Suprapubic skin (tissue), 4 donors: Measurements from ENCODE around the gene JOSD1. TPM values are rescaled to one million over a fixed set of nuclear protein-coding genes. Genes with fewer than 3 reads are reported as not detected.
"Not testable (repeated sequence)": the region's sequence is repeated elsewhere in the genome, so short reads cannot be mapped to it uniquely, and the experiment has no call there.

Experiments used
- DNase-seq, 2 donors: peaks; one replicate each; pipeline ENCODE4 v3.0.0-alpha.2; 2019; ENCODE audit warnings: low spot score in 2 of 2
- H3K27ac ChIP-seq: fragments of 200-600 bp; sonication (generic); one replicate; pipeline ENCODE4 v1.5.1; 2019
- H3K27me3 ChIP-seq: fragments of 200-600 bp; sonication (generic); one replicate; pipeline ENCODE4 v1.5.1; 2019
- H3K36me3 ChIP-seq: fragments of 200-600 bp; sonication (generic); one replicate; pipeline ENCODE4 v1.5.1; 2019
- H3K4me1 ChIP-seq: fragments of 200-600 bp; sonication (generic); one replicate; pipeline ENCODE4 v1.5.1; 2019
- H3K4me3 ChIP-seq: fragments of 200-600 bp; sonication (generic); one replicate; pipeline ENCODE4 v1.5.1; 2019; ENCODE audit warnings: mild to moderate bottlenecking
- H3K9me3 ChIP-seq: fragments of 200-600 bp; sonication (generic); one replicate; pipeline ENCODE4 v1.5.1; 2019
- EP300 ChIP-seq: sonication (generic); formaldehyde crosslinking; IDR thresholded peaks from one replicate; pipeline ENCODE4 v1.6.1; 2017; ENCODE audit warnings: antibody characterized with exemption
- POLR2A ChIP-seq, 2 donors: fragments of 450-650 bp; IDR thresholded peaks; one replicate each; pipeline ENCODE4 v1.6.1; 2017; ENCODE audit warnings: antibody characterized with exemption in 2 of 2, mild to moderate bottlenecking in 2 of 2, moderate library complexity in 2 of 2
- POLR2AphosphoS5 ChIP-seq, 3 donors: sonication (generic); formaldehyde crosslinking; IDR thresholded peaks; one replicate each; pipeline ENCODE4 v1.6.1; 2017; ENCODE audit warnings: antibody characterized with exemption in 3 of 3
- WGBS: methylation state at CpG from one replicate; pipeline ENCODE4 v1.1.5; 2018; 5-methylcytosine and 5-hydroxymethylcytosine counted together
- total RNA-seq, 4 donors: library from RNA; depleted of rRNA; stranded (reverse); fragments of >200 nt; gene quantifications; one replicate each; pipeline ENCODE4 v1.1.0, GENCODE V29; 2016
- TF ChIP-seq, protein P1 (sequence below), 2 donors: fragments of 200-600 bp in 1 of 2; fragments of 450-650 bp in 1 of 2; sonication (generic) in 1 of 2; IDR thresholded peaks; one replicate each; pipeline ENCODE4 v1.5.1; 2016 to 2019; ENCODE audit warnings: antibody characterized with exemption in 2 of 2, mild to moderate bottlenecking in 1 of 2, moderate library complexity in 1 of 2

The JOSD1 gene
- total RNA-seq, 4 donors from 2014 or later = 51.4 to 87.4 (median 62.3) TPM

DNA sequence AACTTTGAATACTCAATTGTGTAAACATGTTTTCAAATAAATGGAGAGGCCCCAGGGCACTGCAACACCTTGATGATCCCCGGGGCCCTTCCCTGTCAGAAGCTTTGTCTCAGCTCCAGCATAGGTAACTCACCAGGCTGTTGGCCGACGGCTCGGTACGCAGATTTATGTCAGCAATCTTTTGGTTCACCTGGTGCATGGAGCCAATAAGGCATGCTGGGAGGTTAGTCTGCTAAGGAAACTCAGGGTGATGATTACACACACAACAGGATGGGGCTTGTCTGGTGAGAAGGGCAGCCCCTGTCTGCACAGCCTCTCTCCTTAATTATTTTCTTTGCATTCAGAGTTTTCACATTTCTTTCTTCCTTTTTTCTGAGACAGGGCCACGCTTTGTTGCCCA, 55.3 kb downstream of the JOSD1 start:
- no peaks in the 10 kb centered on the region for H3K9me3 ChIP-seq
- H3K4me1 ChIP-seq = peaks cover 4% of the 10 kb centered on the region
- no peaks in the 10 kb centered on the region for H3K36me3 ChIP-seq
- H3K27ac ChIP-seq = no peak overlapping the region
- WGBS = 64% methylated on average over 6 of the region's 6 CpGs
- no peak overlapping the region for H3K4me3 ChIP-seq
- TF ChIP-seq EP300 (no peak), POLR2A (IDR thresholded peaks at IDR 0.05) (no peak), POLR2AphosphoS5 (IDR thresholded peaks at IDR 0.05) (no peak)
- TF ChIP-seq, protein P1, sequence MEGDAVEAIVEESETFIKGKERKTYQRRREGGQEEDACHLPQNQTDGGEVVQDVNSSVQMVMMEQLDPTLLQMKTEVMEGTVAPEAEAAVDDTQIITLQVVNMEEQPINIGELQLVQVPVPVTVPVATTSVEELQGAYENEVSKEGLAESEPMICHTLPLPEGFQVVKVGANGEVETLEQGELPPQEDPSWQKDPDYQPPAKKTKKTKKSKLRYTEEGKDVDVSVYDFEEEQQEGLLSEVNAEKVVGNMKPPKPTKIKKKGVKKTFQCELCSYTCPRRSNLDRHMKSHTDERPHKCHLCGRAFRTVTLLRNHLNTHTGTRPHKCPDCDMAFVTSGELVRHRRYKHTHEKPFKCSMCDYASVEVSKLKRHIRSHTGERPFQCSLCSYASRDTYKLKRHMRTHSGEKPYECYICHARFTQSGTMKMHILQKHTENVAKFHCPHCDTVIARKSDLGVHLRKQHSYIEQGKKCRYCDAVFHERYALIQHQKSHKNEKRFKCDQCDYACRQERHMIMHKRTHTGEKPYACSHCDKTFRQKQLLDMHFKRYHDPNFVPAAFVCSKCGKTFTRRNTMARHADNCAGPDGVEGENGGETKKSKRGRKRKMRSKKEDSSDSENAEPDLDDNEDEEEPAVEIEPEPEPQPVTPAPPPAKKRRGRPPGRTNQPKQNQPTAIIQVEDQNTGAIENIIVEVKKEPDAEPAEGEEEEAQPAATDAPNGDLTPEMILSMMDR (IDR thresholded peaks at IDR 0.05) = no peak
- no peaks in the 10 kb centered on the region for H3K27me3 ChIP-seq
- DNase-seq = no peak

DNA sequence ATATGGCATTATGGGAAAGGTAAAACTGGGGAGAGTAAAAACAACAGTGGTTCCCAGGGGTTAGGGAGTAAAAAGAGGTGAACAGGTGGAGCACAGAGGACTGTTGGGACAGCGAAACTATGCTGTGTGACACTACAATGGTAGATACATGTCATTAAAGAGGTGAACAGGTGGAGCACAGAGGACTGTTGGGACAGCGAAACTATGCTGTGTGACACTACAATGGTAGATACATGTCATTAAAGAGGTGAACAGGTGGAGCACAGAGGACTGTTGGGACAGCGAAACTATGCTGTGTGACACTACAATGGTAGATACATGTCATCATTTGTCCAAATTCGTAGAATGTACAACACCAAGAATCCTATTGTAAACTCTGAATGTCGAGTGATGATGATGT, 56.5 kb downstream of the JOSD1 start:
- not testable (repeated sequence) for H3K36me3 ChIP-seq, H3K4me1 ChIP-seq, H3K4me3 ChIP-seq, DNase-seq, H3K27ac ChIP-seq, H3K9me3 ChIP-seq, H3K27me3 ChIP-seq
- WGBS = 97% methylated on average over 5 of the region's 5 CpGs

DNA sequence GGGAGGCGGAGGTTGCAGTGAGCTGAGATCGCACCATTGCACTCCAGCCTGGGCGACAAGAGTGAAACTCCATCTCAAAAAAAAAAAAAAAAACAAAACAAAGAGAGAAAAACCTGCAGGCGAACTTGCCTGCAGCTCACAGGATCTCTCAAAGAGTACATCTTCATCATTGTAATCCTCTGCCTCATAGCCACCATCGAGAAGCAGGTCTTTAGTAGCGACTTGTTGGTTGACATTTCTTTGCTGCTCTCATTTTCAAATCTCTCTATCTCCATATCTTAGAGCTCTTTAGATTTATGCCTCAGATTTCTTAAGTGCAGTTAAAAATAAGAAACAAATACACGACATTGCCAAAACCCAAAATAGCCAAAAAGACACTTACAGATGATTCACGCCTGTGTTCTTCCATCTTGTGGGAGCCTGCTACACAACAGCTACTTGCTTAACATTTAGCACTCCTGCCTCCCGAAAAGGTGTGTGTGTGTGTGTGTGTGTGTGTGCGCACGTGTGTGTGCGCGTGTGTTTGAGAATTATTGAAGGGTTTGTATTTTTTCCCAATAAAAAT, 59.2 kb downstream of the JOSD1 start:
- Histone ChIP-seq H3K36me3 (no peaks in the 10 kb centered on the region), H3K9me3 (no peaks in the 10 kb centered on the region), H3K4me3 (no peak overlapping the region), H3K4me1 (peaks cover 4% of the 10 kb centered on the region), H3K27me3 (no peaks in the 10 kb centered on the region), H3K27ac (no peak overlapping the region)
- TF ChIP-seq EP300 (no peak), POLR2AphosphoS5 (IDR thresholded peaks at IDR 0.05) (no peak), POLR2A (IDR thresholded peaks at IDR 0.05) (no peak)
- TF ChIP-seq, protein P1 (IDR thresholded peaks at IDR 0.05) = no peak
- no peak for DNase-seq
- 71% methylated on average over 13 of the region's 13 CpGs for WGBS

DNA sequence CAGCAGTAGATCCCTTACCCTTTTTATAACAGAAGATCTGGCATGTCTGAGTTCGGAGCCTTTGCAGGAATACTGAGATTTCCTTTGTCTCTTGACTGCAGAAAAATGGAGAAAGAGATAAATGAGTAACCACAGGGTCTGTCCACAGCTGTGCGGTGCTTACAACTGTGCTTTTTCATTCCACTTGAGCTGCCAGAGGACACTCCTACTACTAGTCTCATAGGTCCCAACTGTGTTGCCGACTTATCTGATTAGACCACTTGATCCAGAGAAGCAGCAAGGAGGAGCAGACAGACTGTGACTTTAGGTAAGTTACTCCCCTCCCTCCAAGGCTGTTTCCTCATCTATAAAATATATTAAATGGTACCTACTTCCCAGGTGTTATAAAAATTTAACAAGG, 62.0 kb downstream of the JOSD1 start:
- no peaks in the 10 kb centered on the region for H3K27me3 ChIP-seq
- H3K4me1 ChIP-seq = no peaks in the 10 kb centered on the region
- no peak overlapping the region for H3K27ac ChIP-seq
- TF ChIP-seq EP300 (no peak), POLR2AphosphoS5 (IDR thresholded peaks at IDR 0.05) (no peak), POLR2A (IDR thresholded peaks at IDR 0.05) (no peak)
- TF ChIP-seq, protein P1 (IDR thresholded peaks at IDR 0.05) = no peak
- no peaks in the 10 kb centered on the region for H3K9me3 ChIP-seq
- DNase-seq = no peak
- no peak overlapping the region for H3K4me3 ChIP-seq
- H3K36me3 ChIP-seq = no peaks in the 10 kb centered on the region
- WGBS = 98% methylated on average over 3 of the region's 3 CpGs

DNA sequence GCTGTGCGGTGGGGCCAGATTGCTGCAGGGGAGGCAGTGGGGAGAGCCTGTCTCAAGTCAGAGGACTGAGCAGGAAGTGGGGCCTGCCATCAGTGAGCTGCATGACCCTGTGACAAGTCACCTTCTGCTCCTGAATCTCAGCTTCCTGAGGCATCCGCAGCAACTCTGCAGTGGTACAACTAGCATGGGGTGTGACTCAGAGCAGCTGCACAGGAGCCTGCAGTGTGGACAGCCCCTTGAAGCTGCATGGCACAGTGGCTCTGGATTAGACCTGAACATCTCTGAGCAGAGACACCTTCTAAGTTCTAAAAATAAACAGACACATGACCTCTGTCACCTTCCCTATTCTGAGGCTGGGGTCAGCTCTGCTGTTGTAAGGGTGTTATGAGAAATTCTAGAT, 62.5 kb downstream of the JOSD1 start:
- Histone ChIP-seq H3K9me3 (no peaks in the 10 kb centered on the region), H3K4me1 (no peaks in the 10 kb centered on the region), H3K4me3 (no peak overlapping the region), H3K27me3 (no peaks in the 10 kb centered on the region), H3K36me3 (no peaks in the 10 kb centered on the region), H3K27ac (no peak overlapping the region)
- DNase-seq = no peak
- WGBS = 87% methylated on average over 2 of the region's 2 CpGs
- TF ChIP-seq EP300 (no peak), POLR2AphosphoS5 (IDR thresholded peaks at IDR 0.05) (no peak), POLR2A (IDR thresholded peaks at IDR 0.05) (no peak)
- TF ChIP-seq, protein P1 (IDR thresholded peaks at IDR 0.05) = no peak

Other genes with a start within 250 kb of the JOSD1 start
- gene KCNJ4, start 245.7 kb downstream of the JOSD1 start, total RNA-seq = under 1 TPM in 3 of 4 donors, not detected in 1; 0.21 to 0.55 (median 0.32) TPM
- 1 to 10 TPM; 2.8 to 6.7 (median 3.9) TPM for gene KDELR3, start 232.8 kb downstream of the JOSD1 start, total RNA-seq
- gene DDX17, start 194.6 kb downstream of the JOSD1 start, total RNA-seq = 100 to 1,000 TPM; 315 to 696 (median 363) TPM
- gene DMC1, start 130.8 kb downstream of the JOSD1 start, total RNA-seq = 10 to 100 TPM in 1 of 4 donors, 1 to 10 TPM in 1, under 1 TPM in 2; 0.25 to 19.0 (median 0.68) TPM
- 1 to 10 TPM in 3 of 4 donors, under 1 TPM in 1; 0.89 to 6.2 (median 2.2) TPM for gene FAM227A, start 44.6 kb downstream of the JOSD1 start, total RNA-seq
- gene CBY1, start 44.3 kb downstream of the JOSD1 start, total RNA-seq = 10 to 100 TPM in 3 of 4 donors, 1 to 10 TPM in 1; 9.9 to 25.7 (median 15.4) TPM
- 10 to 100 TPM; 15.6 to 56.2 (median 36.7) TPM for gene TOMM22, start 19.0 kb downstream of the JOSD1 start, total RNA-seq
- 100 to 1,000 TPM in 1 of 4 donors, 10 to 100 TPM in 3; 73.0 to 100 (median 76.8) TPM for gene GTPBP1, start 5.0 kb upstream of the JOSD1 start, total RNA-seq
- gene SUN2, start 55.1 kb upstream of the JOSD1 start, total RNA-seq = 100 to 1,000 TPM; 186 to 262 (median 232) TPM
- gene DNAL4, start 93.2 kb upstream of the JOSD1 start, total RNA-seq = 10 to 100 TPM; 21.8 to 27.7 (median 27.6) TPM
- gene NPTXR, start 143.1 kb upstream of the JOSD1 start, total RNA-seq = 1 to 10 TPM; 1.0 to 2.4 (median 2.1) TPM
- gene CBX6, start 171.3 kb upstream of the JOSD1 start, total RNA-seq = 10 to 100 TPM; 11.5 to 31.4 (median 22.1) TPM